Left kidney (tissue), 2 donors: Measurements from ENCODE around the gene MPP3. TPM values are rescaled to one million over a fixed set of nuclear protein-coding genes. Genes with fewer than 3 reads are reported as not detected.

Experiments used
- DNase-seq: peaks from one replicate; pipeline ENCODE4 v3.0.0-alpha.2; 2013
- polyA plus RNA-seq: library from polyadenylated mRNA; unstranded; fragments of 120-200 nt; gene quantifications from one replicate; pipeline ENCODE4 v1.2.1, GENCODE V29; 2013; ENCODE audit not compliant: insufficient read length

Gene MPP3
- polyA plus RNA-seq, 1 donor: 13.6 TPM

DNA sequence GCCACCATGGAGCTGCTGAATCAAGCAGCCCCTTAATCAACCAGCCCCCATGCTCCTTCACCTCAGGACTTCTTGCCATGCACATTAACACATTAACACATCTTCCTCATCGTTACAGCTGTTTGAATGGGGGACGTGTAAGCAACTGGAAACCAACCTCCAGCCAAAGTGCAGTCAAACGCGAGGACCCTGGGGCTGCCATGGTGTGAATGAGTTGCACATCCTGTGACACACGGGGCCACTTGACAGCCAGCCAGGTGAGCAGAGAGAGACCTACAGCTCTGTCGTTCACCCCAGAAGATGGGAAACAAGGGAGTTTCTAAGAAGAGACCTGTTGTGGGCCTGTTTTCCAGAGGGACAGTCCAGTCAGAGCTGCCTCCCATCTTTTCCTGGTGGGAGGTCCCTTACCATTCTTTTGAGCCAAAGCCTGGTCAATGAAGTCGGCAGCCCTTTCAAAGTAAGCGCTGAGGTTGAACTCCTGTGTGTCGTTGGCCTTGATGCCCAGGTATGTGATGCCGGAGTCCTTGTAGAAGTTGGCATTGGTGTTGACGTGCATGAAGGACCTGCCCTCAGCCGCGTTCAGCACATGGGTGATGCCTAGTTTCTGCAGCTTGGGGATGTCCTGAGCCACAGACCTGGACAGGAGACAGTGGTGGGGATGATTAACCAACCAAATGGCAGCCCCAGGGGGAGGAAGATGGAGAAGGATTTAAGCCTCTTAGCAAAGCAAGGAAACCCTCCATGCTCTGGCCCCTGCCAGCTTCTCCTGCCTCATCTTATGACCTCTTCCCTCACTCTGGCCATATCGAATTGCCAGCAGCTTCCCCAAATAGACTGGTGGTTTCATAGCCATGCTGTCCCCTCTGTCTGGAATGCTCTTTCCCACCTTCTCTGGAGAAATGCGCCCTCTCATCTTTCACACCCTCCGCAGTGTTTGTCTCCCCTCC is 58.4 kb downstream of the MPP3 start:
- no peak for DNase-seq

DNA sequence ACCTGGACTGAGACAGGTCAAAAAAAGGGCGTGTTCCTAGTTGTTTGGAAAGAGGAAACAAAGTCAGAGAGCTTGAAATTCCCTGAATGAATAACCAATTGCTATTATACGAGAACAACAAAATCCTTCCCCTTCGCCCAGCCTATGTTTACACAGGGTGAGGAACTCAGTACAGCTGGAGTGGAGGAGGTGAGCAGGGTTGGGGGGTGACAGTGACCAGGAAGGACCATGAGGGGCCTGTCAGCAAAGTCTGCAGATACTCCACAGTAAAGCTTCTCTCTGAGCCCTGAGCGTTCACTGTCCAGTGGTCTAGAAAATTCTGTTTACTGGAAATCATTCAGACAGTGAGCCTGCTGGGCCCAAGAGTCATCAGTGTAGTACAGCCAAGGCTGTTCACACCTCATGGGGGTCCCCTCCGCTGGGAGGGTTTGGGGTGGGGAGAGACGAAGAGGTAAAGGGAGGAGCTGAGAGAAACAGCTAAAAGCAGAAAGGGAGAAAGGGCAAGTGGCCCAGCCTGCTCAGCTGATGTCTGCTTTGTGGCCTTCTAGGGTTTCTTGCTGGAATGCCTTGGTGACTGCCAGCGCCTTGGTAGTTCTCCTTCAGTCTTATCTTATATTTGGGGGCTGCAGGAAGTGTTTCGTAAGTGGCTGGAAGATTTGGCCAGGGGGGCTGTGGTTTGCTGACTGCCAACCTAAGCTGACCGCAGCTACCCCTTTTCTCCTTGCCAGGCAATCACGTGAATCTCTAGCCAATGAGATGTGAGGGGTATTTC is 59.9 kb downstream of the MPP3 start:
- DNase-seq: no peak

DNA sequence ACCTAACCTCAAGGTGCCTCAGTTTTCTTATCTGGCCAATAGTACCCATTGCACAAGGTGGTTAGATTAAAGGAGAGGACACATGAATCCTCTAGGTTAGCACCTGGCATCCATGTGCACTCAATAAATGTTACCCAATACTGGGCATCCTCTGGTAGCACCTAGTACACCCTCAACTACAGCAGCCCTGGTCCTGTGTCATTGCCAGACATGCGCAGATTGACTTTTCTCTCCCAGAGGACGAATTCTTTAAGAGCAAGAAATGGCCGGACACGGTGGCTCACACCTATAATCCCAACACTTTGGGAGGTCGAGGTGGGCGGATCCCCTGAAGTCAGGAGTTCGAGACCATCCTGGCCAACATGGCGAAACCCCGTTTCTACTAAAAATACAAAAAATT is 61.5 kb downstream of the MPP3 start:
- DNase-seq: no peak

DNA sequence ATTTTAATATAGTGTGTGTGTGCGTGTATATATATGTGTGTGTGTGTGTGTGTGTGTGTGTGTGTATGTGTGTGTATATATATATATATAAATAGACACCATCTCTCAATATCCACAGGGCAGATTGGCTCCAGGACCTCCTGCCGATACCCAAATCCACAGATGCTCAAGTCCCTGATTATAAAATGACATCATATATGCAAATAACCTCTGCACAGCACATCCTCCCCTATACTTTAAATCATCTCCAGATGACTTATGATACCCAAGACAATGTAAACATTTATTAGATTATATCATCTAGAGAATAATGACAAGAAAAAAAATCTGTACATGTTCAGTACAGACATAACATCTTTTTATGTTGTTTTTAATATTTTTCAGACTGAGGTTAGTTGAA is 62.0 kb downstream of the MPP3 start:
- no peak for DNase-seq

DNA sequence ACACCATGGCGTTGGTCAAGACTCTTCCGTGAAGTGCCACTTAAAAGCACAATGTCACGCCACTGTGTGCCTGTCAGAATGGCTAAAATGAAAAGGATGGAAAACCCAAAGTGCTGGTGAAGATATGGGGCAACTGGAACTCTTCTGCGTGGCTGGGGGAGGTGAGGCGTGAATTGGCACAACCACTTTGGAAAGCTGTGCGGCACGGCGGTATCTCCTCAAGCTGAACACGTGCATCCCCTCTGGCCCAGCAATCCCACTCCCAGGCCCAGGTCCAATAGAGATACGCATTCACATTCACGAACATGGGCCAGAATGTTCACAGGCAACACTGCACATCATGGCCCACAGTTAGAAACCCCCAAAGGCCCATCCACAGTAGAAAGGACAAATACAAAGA is 63.1 kb downstream of the MPP3 start:
- no peak for DNase-seq

DNA sequence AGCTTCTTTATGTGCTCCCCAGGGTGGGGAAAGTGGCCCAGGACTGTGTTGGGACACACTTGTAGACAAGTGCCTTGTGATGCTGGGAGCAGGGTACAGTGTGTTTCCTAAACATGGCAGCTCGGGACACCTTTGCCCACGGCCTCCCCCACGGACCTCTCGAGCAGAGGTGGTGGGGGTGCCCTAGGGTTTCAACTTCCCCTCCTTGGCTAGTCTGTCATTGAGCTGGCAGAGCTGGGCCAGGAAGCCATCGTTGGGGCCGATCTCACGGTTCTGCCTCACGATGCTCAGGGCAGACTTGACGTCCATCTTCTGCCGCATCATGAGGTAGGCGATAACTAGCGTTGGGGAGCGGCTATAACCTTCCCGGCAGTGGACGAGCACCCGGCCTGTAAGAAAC is 63.5 kb downstream of the MPP3 start:
- no peak for DNase-seq

DNA sequence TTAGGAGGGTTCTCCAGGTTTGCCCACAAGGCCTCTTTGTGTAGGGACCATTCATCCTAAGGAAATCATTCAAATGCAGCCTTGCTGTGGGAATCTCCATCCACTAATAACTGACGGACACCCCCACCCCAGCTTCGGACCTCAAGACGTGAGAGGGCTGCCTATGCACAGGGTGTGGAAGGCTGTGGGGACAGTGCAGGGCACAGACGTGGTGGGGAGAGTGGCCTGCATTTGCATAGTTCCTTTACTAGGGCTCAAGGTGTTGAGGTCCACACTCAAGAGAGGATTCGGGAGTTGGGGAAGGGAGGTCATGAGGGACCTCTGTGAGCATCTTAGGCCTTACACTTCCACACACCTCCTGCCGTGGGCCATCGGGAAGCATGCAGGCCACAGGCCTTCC is 64.0 kb downstream of the MPP3 start:
- DNase-seq: no peak

DNA sequence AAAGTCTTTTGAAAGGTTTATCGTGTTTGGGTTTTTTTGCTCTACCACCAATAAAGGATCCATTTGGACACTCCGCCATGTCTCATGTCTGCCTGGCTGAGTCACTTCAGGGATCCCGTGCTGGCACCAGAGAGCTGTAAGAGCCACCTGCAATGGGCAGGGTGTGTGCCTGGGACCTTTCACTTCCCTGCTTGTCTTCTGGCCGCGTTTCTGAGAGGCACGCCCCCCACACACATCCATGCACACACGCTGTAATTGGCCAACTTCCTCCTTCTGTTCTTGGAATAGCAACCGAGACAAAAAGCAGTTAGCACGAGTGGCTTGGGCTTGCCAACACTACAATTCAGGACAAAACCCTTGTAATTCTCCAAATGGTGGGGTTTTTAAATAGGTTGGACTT is 64.6 kb downstream of the MPP3 start:
- DNase-seq: no peak

DNA sequence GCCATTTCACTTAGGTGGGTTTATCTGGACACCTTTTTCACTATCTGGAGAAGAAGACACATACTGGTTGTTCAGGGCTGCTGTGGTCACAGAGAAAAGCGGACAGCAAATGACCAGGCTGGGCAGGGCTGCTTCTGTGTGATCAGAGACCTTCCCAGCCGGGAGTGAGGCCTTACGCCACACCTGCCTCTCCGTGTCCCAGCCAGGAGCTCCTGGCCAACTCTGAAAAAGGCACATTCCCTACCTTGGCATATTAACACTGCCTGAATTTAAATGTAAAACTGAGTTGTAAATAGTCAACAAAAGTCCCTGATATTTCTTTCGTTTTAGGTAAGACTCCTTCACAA is 65.3 kb downstream of the MPP3 start:
- no peak for DNase-seq

DNA sequence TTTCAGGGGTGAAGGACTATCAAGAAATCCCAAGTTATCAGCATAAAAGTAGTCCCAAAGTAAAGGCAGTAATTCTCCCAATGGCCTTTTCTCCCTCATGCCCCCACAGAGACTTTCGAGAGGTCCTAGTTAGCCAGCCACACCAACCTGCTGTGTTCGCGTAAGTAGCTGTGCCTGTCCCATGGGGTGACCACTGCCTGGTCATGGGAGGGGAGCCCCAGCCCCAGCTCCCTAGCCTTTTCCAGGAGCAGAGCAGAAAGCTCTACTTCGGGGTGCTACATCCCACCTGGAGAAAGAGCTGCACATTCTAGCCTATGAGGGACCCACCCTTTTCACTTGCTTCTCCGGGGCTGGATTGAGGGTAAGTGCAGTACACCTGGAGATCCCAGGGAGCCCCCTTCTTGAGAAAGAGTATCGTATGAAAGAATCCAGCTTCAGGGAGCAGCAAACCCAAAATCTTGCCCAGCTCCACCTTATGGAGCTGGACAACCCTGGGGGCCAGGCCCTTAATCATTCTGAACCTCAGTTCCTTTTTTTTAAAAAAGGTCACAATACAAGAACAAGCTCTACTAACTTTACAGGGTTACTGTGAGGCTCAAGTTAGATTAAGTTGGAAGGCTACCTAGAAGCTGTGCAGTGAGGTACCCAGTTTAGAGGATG is 65.8 kb downstream of the MPP3 start:
- DNase-seq: no peak

DNA sequence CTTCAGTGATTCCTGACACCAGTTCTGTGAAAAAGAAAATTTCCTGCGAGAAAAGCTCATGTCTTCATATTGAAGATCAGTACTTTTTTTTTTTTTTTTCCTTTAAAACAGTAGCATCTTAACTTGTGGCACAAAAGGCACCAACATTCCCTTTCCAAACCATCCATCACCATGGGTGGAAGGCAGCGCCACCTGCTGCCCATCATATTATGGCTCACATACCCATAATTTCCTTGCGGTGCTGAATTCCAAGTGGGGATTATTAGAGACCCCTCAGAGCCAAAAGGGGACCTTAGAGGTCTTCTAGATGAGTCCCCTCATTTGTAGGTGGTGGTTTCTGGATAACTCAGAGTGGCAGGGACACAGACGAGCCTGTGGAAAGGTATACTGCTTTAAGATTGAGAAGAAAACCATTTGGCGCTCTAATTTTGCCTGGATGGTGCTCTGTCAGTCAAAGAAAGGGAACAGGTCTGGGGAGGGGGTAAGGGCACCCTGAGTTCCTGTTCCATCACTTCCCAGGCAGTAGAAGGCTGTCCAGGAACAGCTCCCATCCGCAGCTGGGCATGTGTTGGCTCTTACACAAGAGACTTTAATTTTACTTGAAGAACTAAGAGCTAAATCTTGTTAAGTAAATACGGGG is 66.4 kb downstream of the MPP3 start:
- peak; percentile 62 for DNase-seq

DNA sequence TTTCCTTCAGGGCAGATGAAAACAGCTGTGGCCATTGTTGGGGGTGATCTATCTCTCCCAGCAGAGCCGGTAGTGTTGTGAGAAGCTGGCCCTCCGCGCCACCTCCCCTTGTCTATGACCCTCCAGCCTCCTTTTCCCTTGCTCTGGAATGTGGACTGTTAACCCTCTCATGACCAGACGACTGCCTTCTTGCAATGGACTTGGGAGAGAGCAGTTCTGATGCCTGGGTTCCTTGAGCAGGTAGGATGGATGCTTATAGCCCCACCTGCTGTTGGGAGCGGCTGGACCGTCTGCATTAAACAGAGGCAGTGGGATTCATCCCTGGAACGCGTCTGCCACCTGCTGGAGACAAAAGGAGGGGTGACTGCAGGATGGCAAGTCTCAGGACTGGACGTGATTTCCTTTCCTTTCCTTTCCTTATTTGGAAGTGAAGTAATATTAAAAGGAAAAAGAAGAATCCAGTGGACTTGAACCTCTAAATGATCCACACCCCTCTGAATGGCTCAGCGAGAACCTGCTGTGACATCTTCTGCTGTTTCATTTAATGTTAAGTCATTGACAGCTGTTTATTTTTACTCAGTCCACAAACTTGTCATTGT is 72.6 kb downstream of the MPP3 start:
- peak; percentile 96 for DNase-seq

DNA sequence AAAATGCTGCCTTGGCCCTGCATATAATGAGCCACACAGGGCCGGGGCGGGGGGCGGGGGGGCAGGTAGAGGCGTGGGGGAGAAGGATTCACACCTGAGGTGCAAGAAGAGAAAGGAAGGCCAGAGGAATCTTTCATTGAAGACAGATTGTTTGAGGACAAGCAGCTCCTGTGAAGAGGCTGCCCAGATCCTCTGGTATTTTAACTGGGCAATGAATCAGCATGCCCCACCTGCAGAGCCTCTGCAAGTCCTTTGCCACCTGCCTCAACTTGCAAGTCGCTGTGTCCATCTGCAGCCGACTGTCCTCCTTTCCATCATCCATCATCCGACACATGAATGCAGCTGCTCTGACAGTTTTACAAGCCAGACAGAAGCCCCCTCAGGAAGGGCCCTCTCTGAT is 73.1 kb downstream of the MPP3 start:
- DNase-seq: no peak

DNA sequence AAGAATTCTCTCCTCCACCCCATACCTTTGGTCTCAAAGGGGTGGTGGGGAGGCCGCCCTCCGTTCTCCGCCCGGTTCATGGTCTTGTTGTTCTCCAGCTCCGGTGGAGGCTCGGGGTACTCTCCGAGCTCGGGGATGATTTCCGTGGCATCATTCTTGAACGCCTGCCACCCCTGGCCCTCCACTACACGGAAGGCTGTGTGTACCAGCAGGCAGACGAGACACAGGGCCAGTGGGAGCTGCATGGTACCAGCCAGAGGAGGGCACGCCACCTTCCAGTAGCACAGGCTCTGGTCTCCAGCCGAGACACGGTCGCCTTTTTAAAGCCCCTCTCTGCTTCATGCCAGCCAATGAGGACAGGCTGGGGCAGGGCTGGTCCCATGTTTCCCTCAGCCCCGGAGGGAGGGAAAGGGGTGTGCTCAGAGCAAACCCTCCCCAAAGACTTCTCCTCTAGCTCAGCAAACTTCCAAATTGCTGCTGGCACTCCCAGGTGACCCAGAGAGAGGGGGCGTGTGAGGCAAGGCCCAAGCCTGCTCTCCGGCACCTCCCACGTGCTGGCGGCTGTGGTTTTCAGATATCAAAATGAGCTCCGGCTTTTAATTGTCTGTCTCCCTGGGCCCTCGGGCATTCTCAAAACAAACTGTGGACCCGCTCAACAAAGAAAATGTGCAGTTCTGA is 74.3 kb downstream of the MPP3 start, which contains the start of gene SOST:
SOST (minus strand) TSS at position 295 of the 678 bp plus-strand sequence; CDS start at position 245, 50 bp downstream.
- no peak for DNase-seq

DNA sequence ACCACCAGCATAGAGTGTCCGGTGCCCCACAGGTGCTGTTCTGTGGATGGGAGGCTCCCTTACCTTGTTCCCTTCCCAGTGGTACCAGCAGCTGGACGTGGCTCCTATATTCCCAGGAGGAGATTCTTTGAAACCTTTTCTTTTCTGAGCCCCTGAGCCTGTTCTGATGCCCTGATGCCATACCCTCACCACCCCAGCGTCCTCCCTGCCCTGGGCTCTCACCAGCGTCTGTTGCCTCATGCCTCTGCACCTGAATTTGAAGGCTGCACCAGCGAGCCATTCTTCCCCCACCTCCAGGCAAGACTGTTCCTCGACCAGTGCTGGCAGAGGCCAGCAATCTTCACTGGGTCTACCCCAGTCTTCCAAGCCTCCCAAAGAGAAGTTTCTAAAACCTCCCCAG is 74.9 kb downstream of the MPP3 start:
- DNase-seq: no peak

DNA sequence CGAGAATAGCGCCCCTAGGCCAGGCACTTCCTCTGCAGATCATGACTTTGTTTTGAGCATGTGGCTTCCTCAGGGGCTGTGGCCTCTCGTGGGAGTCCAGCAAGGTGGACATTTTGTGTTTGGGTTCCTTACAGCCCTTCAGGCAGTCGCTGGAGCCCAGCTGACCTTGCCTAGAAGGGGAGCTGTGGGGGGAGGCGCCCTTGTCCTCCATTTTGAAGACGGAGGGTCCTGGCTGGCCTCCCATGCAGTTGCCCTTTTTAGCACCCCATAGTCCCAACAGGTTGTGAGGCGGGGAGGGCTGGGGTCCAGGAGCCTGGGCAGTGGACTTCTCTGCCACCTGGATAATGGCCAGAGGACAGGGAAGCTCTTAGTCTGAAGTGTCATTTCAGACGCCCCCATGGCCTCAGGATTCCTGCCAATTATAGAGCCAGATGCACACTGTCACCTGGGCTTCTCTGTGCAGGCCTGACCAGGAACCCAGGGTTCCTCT is 75.7 kb downstream of the MPP3 start:
- no peak for DNase-seq

DNA sequence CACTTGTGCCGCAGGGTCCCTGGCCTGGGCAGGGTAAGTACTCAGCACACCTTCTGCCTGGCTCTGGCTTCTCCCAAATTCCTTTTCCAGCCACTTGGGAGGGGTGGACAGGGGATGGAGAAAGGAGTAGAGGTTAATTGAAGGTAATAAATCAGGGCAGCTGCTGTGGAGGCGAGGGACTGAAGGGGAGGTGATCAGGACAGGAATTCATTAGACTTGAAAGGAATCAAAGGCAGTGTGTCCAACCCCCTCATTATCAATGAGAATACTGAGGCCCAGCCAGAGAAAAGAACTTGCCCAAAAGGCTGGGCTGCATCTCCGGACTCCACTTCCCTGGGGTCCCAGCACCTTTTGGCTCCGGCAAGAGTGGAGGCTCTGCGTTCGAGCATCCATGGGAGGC is 76.7 kb downstream of the MPP3 start:
- DNase-seq: no peak

DNA sequence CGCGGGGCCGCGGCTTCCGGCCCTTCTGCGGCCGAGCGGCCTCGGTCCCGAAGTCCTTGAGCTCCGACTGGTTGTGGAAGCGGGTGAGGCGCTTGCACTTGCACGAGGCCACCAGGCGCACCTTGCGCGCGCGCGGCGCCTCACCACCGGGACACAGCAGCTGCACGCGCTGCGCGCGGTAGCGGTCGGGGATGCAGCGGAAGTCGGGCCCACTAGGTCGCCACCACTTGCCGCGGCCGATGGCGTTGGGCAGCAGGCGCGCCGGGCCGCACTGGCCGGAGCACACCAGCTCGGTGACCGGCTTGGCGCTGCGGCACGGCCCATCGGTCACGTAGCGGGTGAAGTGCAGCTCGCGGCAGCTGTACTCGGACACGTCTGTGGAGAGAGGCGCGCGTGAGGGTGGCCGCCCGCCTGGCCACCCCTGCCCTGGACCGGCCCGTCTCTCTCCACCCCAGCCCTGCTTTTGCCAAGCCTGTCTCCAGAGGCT is 77.5 kb downstream of the MPP3 start:
- DNase-seq: no peak

DNA sequence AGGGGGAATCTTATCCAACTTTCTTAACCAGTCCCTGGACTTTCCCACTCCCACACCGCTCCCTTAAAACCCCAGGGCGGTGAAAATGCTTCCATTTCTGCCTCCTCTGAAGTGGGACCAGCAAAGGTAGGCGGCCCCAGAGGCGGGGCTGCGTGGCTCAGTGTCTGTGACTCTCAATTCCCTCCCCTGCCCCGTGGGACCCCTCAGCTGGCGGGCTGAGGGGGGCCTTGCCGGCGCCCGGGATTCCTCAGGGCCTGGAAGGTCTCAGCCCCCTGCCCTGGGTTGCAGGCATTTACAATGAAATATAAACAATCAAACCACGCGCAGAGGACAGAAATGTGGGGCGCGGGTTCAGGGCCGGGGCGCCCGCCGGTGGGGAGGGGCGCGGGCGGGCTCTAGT is 78.0 kb downstream of the MPP3 start:
- no peak for DNase-seq

DNA sequence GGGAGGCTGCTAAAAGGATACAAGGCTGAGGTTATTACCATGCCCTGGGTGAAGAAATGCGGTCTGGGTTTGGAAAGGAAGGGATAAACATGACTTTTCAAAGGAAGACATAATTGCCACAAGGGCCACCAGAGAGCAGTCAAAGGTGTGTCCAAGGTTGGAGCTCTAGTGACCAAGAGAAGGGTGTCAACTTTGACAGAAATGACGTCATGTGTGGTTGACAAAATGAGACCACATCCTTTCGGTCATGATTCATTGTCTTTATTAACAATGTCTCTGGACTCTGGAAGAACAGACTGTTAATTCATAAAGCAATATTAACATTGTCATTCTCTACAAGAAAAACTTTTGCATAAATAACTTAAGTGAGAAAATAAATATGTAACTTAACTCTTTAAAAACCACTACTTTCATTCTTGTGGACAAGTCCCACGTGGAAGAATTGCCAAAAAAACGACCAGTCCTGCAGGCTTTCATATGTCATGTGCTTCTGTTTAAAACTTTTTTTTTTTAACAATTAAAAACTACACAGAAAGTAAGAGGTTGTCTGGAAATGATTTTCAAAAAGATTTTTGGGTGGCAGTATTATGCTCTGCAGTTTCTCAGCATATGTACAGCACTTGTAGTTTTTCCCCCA is 79.3 kb downstream of the MPP3 start:
- DNase-seq: no peak
